ENCODE measurements around the gene SARDH.

- TF ChIP-seq CTCF (IDR thresholded peaks at IDR 0.05) (no peak), POLR2A (IDR thresholded peaks at IDR 0.05) (no peak)
Observed at GRCh38 chr9:133642708-133643361, 95.3 kb downstream of the SARDH start.

Data from heart left ventricle (tissue), 13 donors.